Body of pancreas (tissue), 4 donors: ENCODE data around the gene RPS27L.

Experiments
- CTCF ChIP-seq, 7 experiments: fragments of 450-650 bp in 4 of 7; fragments of 200-600 bp in 3 of 7; sonication (generic) in 3 of 7; IDR thresholded peaks; one replicate each; pipeline ENCODE4 v1.5.1; 2016 to 2019; ENCODE audit warnings: antibody characterized with exemption in 7 of 7
- POLR2A ChIP-seq, 3 donors: fragments of 450-650 bp; IDR thresholded peaks; one replicate each; pipeline ENCODE4 v1.6.1; 2016; ENCODE audit warnings: antibody characterized with exemption in 3 of 3, mild to moderate bottlenecking in 2 of 3

GRCh38 chr15:63172851-63173451, 15.7 kb upstream of the RPS27L start:
- TF ChIP-seq CTCF (IDR thresholded peaks at IDR 0.05) (no peak), POLR2A (IDR thresholded peaks at IDR 0.05) (no peak)
